Measurements from ENCODE around the gene MGAT4A.

MGAT4A gene

GRCh38 chr2:98693477-98693876 lies 37.5 kb downstream of the MGAT4A start:
- TF ChIP-seq, protein P1, sequence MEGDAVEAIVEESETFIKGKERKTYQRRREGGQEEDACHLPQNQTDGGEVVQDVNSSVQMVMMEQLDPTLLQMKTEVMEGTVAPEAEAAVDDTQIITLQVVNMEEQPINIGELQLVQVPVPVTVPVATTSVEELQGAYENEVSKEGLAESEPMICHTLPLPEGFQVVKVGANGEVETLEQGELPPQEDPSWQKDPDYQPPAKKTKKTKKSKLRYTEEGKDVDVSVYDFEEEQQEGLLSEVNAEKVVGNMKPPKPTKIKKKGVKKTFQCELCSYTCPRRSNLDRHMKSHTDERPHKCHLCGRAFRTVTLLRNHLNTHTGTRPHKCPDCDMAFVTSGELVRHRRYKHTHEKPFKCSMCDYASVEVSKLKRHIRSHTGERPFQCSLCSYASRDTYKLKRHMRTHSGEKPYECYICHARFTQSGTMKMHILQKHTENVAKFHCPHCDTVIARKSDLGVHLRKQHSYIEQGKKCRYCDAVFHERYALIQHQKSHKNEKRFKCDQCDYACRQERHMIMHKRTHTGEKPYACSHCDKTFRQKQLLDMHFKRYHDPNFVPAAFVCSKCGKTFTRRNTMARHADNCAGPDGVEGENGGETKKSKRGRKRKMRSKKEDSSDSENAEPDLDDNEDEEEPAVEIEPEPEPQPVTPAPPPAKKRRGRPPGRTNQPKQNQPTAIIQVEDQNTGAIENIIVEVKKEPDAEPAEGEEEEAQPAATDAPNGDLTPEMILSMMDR (IDR thresholded peaks at IDR 0.05; ENCODE audit: extremely low read depth, insufficient read depth, missing control alignments), result no peak
- no peak for DNase-seq (ENCODE audit: low spot score)
- in situ Hi-C loops (cut with MboI; ENCODE audit: low pct_unique_long_range_greater_than_20kb, low sequenced_read_pairs, unreplicated experiment), result no loop called here

DNA sequence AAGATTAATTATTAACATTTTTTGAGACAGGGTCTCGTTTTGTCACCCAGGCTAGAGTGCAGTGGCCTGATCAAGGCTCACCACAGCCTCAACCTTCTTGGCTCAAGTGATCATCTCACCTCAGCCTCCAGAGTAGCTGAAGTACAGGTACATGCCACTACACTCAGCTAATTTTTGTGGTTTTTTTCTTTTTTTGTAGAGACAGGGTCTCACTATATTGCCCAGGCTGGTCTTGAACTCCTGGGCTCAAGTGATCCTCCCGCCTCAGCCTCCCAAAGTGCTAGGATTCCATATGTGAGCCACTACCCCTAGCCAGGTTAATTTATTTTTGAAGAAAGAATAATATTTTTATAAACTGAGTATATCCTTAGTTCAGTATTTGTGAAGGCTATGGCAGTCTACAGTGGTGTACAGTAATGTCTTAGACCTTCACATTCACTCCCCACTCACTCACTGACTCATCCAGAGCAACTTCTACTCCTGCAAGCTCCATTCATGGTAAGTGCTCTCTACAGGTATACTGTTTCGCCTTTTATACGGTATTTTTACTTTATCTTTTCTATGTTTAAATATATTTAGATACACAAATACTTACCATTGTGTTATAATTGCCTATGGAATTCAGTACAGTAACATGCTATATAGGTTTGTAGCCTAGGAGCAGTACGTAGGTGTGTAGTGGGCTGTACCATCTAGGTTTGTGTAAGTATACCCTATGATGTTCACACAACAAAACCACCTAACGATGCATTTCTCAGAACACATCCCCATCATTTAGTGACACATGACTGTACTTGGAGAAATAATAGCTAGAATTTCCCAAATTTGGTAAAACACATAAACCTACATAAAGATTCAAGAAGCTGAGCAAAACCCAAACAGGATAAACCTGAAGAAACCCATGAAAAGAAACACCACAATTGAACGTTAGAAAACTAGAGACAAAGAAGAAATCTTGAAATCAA lies 38.6 kb downstream of the MGAT4A start:
- DNase-seq (ENCODE audit: low spot score), result no peak
- in situ Hi-C loops (cut with MboI; ENCODE audit: low pct_unique_long_range_greater_than_20kb, low sequenced_read_pairs, unreplicated experiment), result no loop called here
- TF ChIP-seq, protein P1 (IDR thresholded peaks at IDR 0.05; ENCODE audit: extremely low read depth, insufficient read depth, missing control alignments), result no peak

- TF ChIP-seq, protein P1 (IDR thresholded peaks at IDR 0.05; ENCODE audit: extremely low read depth, insufficient read depth, missing control alignments), result no peak
- in situ Hi-C loops (cut with MboI; ENCODE audit: low pct_unique_long_range_greater_than_20kb, low sequenced_read_pairs, unreplicated experiment), result no loop called here
- DNase-seq (ENCODE audit: low spot score), result no peak
These were observed 39.6 kb downstream of the MGAT4A start for GRCh38 chr2:98691303-98691702.

- in situ Hi-C loops (cut with MboI; ENCODE audit: low pct_unique_long_range_greater_than_20kb, low sequenced_read_pairs, unreplicated experiment), result no loop called here
- TF ChIP-seq, protein P1 (IDR thresholded peaks at IDR 0.05; ENCODE audit: extremely low read depth, insufficient read depth, missing control alignments), result no peak
- no peak for DNase-seq (ENCODE audit: low spot score)
These were observed 44.7 kb downstream of the MGAT4A start for GRCh38 chr2:98685930-98686887.

GRCh38 chr2:98683728-98684127 lies 47.2 kb downstream of the MGAT4A start:
- no peak for DNase-seq (ENCODE audit: low spot score)
- TF ChIP-seq, protein P1 (IDR thresholded peaks at IDR 0.05; ENCODE audit: extremely low read depth, insufficient read depth, missing control alignments), result no peak
- in situ Hi-C loops (cut with MboI; ENCODE audit: low pct_unique_long_range_greater_than_20kb, low sequenced_read_pairs, unreplicated experiment), result no loop called here

DNA sequence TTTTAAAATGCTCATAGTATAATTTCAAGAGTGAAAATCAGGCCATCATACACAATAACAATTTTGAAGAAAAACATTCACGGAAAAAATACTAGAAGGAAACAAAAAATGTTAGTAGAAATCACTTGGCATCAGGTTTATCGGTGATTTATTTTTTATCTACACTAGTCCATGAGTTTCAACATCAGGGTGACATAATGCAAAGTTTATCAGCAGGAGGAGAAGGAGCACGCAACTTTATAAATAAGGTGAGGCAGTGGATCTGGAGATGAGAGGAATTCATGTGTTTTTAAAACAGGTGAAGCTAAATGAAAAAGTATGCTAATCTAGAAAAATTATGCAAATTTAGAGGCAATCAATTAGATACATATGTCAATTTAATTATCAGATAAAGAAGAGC lies 54.2 kb downstream of the MGAT4A start:
- in situ Hi-C loops (cut with MboI; ENCODE audit: low pct_unique_long_range_greater_than_20kb, low sequenced_read_pairs, unreplicated experiment), result no loop called here
- no peak for DNase-seq (ENCODE audit: low spot score)
- TF ChIP-seq, protein P1 (IDR thresholded peaks at IDR 0.05; ENCODE audit: extremely low read depth, insufficient read depth, missing control alignments), result no peak

Measured in GM13977 (cell line).